Uterus (tissue), 2 donors: Measurements from ENCODE around the gene WSCD2.

Source experiments
- POLR2A ChIP-seq, 2 donors: fragments of 450-650 bp; IDR thresholded peaks; one replicate each; pipeline ENCODE4 v1.6.1; 2016; ENCODE audit warnings: antibody characterized with exemption in 2 of 2, mild to moderate bottlenecking in 1 of 2, moderate library complexity in 1 of 2
- TF ChIP-seq, protein P1 (sequence below), 4 experiments: fragments of 200-600 bp in 2 of 4; fragments of 450-650 bp in 2 of 4; sonication (generic) in 2 of 4; IDR thresholded peaks; one replicate each; pipeline ENCODE4 v1.5.1; 2016 to 2019; ENCODE audit warnings: antibody characterized with exemption in 4 of 4, mild to moderate bottlenecking in 2 of 4, moderate library complexity in 1 of 4

DNA sequence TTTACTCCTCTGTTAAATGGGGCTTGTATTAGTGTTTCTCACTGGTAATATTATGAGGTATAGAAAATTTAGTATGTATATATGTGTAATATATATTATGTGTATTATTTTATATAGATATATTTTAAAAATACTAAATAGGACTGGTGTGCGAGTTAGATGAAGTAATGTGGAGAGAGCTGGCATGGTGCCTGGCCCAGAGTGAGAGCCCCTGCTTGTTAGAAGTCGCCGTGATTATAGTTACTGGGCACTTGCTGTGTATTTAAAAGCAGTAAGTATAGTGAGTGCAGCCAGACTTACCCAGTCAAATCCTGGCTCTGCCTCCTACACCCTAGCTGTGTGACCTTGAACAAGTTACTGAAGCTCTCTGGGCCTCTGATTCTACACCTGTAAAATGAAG is 48.0 kb downstream of the WSCD2 start:
- TF ChIP-seq, protein P1, sequence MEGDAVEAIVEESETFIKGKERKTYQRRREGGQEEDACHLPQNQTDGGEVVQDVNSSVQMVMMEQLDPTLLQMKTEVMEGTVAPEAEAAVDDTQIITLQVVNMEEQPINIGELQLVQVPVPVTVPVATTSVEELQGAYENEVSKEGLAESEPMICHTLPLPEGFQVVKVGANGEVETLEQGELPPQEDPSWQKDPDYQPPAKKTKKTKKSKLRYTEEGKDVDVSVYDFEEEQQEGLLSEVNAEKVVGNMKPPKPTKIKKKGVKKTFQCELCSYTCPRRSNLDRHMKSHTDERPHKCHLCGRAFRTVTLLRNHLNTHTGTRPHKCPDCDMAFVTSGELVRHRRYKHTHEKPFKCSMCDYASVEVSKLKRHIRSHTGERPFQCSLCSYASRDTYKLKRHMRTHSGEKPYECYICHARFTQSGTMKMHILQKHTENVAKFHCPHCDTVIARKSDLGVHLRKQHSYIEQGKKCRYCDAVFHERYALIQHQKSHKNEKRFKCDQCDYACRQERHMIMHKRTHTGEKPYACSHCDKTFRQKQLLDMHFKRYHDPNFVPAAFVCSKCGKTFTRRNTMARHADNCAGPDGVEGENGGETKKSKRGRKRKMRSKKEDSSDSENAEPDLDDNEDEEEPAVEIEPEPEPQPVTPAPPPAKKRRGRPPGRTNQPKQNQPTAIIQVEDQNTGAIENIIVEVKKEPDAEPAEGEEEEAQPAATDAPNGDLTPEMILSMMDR (IDR thresholded peaks at IDR 0.05) = no peak
- no peak for TF ChIP-seq POLR2A (IDR thresholded peaks at IDR 0.05)
